Endothelial cell of umbilical vein (primary cell): Measurements from ENCODE around the gene ATXN1.
"Not testable (repeated sequence)": the region's sequence is repeated elsewhere in the genome, so short reads cannot be mapped to it uniquely, and the experiment has no call there.

Experiments used
- CTCF ChIP-seq, 2 donors: IDR thresholded peaks; 1 replicate in 1 of 2; 2 replicates in 1 of 2; pipeline ENCODE4 v1.5.1; 2011; ENCODE audit warnings: low read length in 2 of 2, mild to moderate bottlenecking in 2 of 2, moderate library complexity in 2 of 2, control low read depth in 1 of 2, inconsistent platforms in 1 of 2, low read depth in 1 of 2; ENCODE audit not compliant: insufficient read depth in 1 of 2; ENCODE audit errors: extremely low read depth in 1 of 2
- EZH2 ChIP-seq: IDR thresholded peaks from 2 replicates; pipeline ENCODE4 v1.6.1; 2012; ENCODE audit warnings: borderline replicate concordance, low read depth, mild to moderate bottlenecking, moderate library complexity, low read length, inconsistent platforms; ENCODE audit not compliant: severe bottlenecking

GRCh38 chr6:16269442-16270070 is 491.7 kb downstream of the ATXN1 start:
- TF ChIP-seq EZH2; CTCF (IDR thresholded peaks at IDR 0.05; ENCODE audit: extremely low read depth in 1 of 2, insufficient read depth in 1 of 2, low read depth in 1 of 2, low read length in 2 of 2): not testable (repeated sequence)
